ENCODE data around the gene RNF13. TPM values are rescaled to one million over a fixed set of nuclear protein-coding genes. Genes with fewer than 3 reads are reported as not detected.

RNF13 gene
- total and polyA plus RNA-seq, 2 of the 4 experiments (the other 2 are of a cell fraction), result 12.8 to 29.8 TPM

DNA sequence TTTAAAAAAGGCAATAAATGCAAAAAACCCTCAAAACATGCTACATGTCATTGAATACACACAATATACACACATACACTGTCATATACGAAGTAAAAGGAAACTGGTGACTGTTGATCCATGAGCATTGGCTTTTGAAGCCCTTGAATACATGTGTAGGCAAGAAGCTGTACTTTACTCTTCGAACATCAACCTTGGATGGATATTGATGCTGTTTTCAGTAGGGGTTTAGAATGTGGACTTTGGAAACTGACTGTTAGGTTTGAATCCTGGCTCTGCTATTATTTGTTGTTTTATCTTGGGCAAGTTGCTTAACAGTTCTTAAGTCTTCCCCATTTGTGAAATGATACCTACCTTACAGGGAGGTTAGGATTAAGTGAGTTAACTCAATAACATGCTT is 30.5 kb downstream of the RNF13 start:
- no CpG with 5 or more reads among the region's 2 CpGs for whole genome bisulfite sequencing, 2 experiments (ENCODE audit: extremely low coverage in 2 of 2, insufficient read length in 1 of 2)
- H3K9ac ChIP-seq (ENCODE audit: low read depth, low read length), result no peak overlapping the region
- no peak overlapping the region for H2BK15ac ChIP-seq (ENCODE audit: low read depth, low read length)

More for the DNA sequence above, 30.5 kb downstream of the RNF13 start:
- TF ChIP-seq RAD21 (IDR thresholded peaks at IDR 0.05; ENCODE audit: low read length) (no peak), NFE2L2 (IDR thresholded peaks at IDR 0.05; ENCODE audit: low read depth, low read length) (no peak), MAFK (IDR thresholded peaks at IDR 0.05; ENCODE audit: low read depth, low read length) (no peak), POLR2A (IDR thresholded peaks at IDR 0.05; ENCODE audit: low read depth, low read length) (no peak), SMC3 (IDR thresholded peaks at IDR 0.05; ENCODE audit: low read depth, low read length) (no peak), RCOR1 (IDR thresholded peaks at IDR 0.05; ENCODE audit: insufficient replicate concordance, low read length) (no peak), MAZ (IDR thresholded peaks at IDR 0.05; ENCODE audit: borderline replicate concordance, low read depth, low read length) (no peak), CEBPB (IDR thresholded peaks at IDR 0.05; ENCODE audit: low read depth, low read length) (no peak), FOS (IDR thresholded peaks at IDR 0.05; ENCODE audit: low read depth, low read length) (no peak)
- TF ChIP-seq, protein P1, sequence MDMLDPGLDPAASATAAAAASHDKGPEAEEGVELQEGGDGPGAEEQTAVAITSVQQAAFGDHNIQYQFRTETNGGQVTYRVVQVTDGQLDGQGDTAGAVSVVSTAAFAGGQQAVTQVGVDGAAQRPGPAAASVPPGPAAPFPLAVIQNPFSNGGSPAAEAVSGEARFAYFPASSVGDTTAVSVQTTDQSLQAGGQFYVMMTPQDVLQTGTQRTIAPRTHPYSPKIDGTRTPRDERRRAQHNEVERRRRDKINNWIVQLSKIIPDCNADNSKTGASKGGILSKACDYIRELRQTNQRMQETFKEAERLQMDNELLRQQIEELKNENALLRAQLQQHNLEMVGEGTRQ (IDR thresholded peaks at IDR 0.05; ENCODE audit: low read depth, low read length), result no peak
- no peaks in the 10 kb centered on the region for H3K27me3 ChIP-seq (ENCODE audit: control insufficient read depth, insufficient read depth, low read length)
- in situ Hi-C loops (cut with MboI; ENCODE audit: low sequenced_read_pairs), result no loop called here
- intact Hi-C loops (cut with micrococcal nuclease), result no loop called here
- H3K9me1 ChIP-seq (ENCODE audit: insufficient read depth, low read length), result peaks cover 2% of the 10 kb centered on the region; the same call in 1 of the 2 replicates
- no TSS peak for BruUV-seq (replicated peaks)
- no peak overlapping the region for H3K4me2 ChIP-seq (ENCODE audit: low read depth, low read length)
- H2BK120ac ChIP-seq (ENCODE audit: low read depth, low read length), result no peak overlapping the region
- H3K14ac ChIP-seq (replicated peaks; ENCODE audit: low read depth, low read length), result no peak overlapping the region
- H3K36me3 ChIP-seq (ENCODE audit: control insufficient read depth, insufficient read depth, low read length), result 0 out of 2 replicates have a peak, but pooled peaks cover 1% of the 10 kb centered on the region
- H3K23ac ChIP-seq (ENCODE audit: low read depth, low read length), result no peak overlapping the region
- H4K5ac ChIP-seq (ENCODE audit: low read depth, low read length), result no peak overlapping the region
- POLR2A ChIA-PET (ENCODE audit: unreplicated experiment), result no interaction called here
- CTCF ChIA-PET, result no interaction called here
- no peak overlapping the region for H2BK5ac ChIP-seq (ENCODE audit: low read depth, low read length, poor library complexity, severe bottlenecking)
- no peak for DNase-seq
- H3K18ac ChIP-seq (ENCODE audit: low read depth, low read length), result no peak overlapping the region
- no peak overlapping the region for H3K27ac ChIP-seq (ENCODE audit: insufficient read depth, low read length)
- H4K91ac ChIP-seq (ENCODE audit: insufficient read depth, low read depth, low read length), result no peak overlapping the region
- no peaks in the 10 kb centered on the region for H3K4me1 ChIP-seq (ENCODE audit: control insufficient read depth, insufficient read depth, low read length)
- H3K9me3 ChIP-seq (ENCODE audit: control insufficient read depth, insufficient read depth, low read length), result peaks cover under 1% of the 10 kb centered on the region; the same call in 1 of the 2 replicates
- no peak for ATAC-seq (ENCODE audit: low read depth)
- no peak overlapping the region for H2BK20ac ChIP-seq (ENCODE audit: low read depth, low read length)
- H3K79me1 ChIP-seq (ENCODE audit: low read depth in 1 of 2, low read length in 2 of 2), result peaks cover 14 to 32% of the 10 kb centered on the region in 2 experiments
- no peak overlapping the region for H4K8ac ChIP-seq (ENCODE audit: low read depth in 2 of 2, low read length in 2 of 2)
- no peak overlapping the region for H3K4me3 ChIP-seq (ENCODE audit: insufficient read depth, low read depth, low read length)
- H3K56ac ChIP-seq (ENCODE audit: extremely low read depth, insufficient read depth, low read length), result no peak overlapping the region
- no peak overlapping the region for H2AFZ ChIP-seq (replicated peaks; ENCODE audit: low read length, poor library complexity)
- H4K20me1 ChIP-seq (ENCODE audit: insufficient read depth, low read length), result peaks cover 6% of the 10 kb centered on the region; the same call in 1 of the 2 replicates
- no peak overlapping the region for H2AK9ac ChIP-seq (replicated peaks; ENCODE audit: low read depth, low read length, poor library complexity)
- H2AK5ac ChIP-seq (ENCODE audit: low read depth, low read length), result no peak overlapping the region
- dilution Hi-C loops (cut with HindIII; ENCODE audit: low sequenced_read_pairs, unreplicated experiment), result no loop called here
- H3K4ac ChIP-seq (ENCODE audit: low read depth, low read length), result no peak overlapping the region

Measured in IMR-90 (cell line).